Esophagus squamous epithelium (tissue), 4 donors: ENCODE data around the gene TET3.

ENCODE experiments used
- CTCF ChIP-seq, 6 experiments: fragments of 450-650 bp in 4 of 6; fragments of 200-600 bp in 2 of 6; sonication (generic) in 2 of 6; IDR thresholded peaks; one replicate each; pipeline ENCODE4 v1.5.1; 2016 to 2019; ENCODE audit warnings: antibody characterized with exemption in 6 of 6, mild to moderate bottlenecking in 4 of 6, moderate library complexity in 4 of 6
- POLR2A ChIP-seq, 4 donors: fragments of 450-650 bp; IDR thresholded peaks; one replicate each; pipeline ENCODE4 v1.6.1; 2017; ENCODE audit warnings: antibody characterized with exemption in 4 of 4, mild to moderate bottlenecking in 4 of 4, moderate library complexity in 3 of 4

GRCh38 chr2:73977466-73977865, 7.2 kb upstream of the TET3 start:
- TF ChIP-seq POLR2A (IDR thresholded peaks at IDR 0.05) (no peak), CTCF (IDR thresholded peaks at IDR 0.05) (no peak)
